Measurements from ENCODE around the gene NFS1.
"Not testable (repeated sequence)": the region's sequence is repeated elsewhere in the genome, so short reads cannot be mapped to it uniquely, and the experiment has no call there.

Gene NFS1

DNA sequence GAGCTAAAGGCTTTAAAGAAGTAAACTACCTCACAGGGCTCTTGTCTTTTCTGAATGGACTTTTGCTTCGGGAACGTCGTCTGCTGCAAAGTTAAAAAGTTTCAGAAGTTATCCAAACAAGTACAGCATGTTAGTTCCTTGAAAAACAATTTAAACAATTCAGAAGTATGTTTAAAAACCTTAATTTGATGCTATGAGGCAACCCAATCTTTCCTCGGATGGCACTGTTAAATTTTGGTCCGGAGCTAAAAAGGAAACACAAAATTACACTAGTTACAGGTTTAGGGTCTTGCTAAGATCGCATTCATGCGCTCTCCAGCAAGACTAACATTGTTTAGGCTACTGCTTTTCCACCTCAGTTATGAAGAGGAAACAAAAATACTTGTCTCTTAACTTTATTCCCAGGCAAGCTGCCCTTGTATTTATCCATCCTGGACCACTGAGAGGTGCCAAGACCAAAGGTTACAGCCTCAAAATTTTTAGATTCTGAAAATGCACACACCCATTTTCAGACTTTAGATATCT lies 30.2 kb upstream of the NFS1 start:
- DNase-seq: no peak

DNA sequence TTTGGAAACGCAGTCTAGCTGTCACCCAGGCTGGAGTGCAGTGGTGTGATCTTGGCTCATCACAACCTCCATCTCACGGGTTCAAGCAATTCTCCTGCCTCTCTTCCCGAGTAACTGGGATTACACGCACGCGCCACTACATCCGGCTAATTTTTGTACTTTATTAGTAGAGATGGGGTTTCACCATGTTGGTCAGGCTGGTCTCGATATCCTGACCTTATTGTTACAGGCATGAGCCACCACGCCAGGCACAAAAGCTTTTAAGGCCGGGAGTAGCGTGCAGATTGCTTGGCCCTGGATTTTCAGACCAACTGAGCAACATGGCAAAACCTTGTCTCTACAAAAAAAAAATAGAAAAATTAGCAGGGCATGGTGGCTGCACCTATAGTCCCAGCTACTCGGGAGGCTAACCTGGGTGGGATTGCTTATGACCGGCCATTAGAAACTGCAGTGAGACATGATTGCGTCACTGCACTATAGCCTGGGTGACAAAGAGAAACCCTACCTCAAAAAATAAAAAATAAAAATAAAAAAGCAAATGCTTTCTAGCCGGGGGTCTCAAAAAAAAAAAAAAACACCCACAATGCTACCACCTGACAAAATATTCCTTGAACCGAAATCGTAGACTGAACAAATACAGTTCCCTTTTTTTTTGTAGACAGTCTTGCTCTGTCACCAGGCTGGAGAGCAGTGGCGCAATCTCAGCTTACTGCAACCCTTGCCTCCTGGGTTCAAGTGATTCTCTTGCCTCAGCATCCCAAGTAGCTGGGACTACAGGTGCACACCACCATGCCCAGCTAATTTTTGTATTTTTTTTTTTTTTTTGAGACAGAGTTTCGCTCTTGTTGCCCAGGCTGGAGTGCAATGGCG lies 27.9 kb upstream of the NFS1 start:
- DNase-seq: peak; percentile 56

DNA sequence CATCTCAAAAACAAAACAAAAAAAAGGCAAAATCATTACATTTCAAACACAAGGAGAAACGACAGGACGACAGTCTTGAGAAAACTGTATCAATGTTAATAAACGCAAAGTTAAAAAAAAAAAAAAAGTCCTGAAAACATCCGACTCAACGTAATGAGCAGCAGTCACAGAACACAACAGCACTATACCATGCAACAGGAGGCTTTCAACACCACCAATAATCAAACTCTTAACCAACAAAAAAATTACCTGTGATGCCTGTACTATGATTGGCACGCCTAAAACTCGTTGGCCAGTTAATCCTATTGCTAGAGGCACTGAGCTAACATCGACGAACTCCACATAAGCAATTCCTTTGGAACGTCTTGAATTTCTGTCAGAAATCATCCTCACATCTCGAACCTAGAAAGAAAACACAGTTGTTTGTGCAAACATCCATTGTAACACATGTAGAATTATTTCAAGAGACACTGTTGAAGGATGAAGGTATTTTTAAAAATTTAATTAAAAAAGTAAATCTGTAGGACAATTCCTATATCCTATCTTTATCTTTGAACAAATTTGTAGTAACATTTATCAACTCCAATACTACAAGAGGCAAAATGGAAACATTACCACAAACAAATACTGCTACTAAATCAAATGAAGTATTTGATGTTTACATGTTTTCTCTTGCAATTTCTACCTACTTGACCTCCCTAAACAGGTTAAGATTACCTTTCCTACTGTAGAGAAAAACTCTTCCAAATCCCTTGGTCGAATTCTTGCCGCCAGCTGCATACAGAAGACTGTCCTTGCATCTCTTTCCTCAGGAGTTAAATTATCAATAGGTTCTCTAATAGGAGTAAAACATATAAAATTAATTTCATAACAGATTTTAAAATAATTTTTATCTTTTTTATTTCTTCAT lies 25.4 kb upstream of the NFS1 start:
- DNase-seq: no peak

DNA sequence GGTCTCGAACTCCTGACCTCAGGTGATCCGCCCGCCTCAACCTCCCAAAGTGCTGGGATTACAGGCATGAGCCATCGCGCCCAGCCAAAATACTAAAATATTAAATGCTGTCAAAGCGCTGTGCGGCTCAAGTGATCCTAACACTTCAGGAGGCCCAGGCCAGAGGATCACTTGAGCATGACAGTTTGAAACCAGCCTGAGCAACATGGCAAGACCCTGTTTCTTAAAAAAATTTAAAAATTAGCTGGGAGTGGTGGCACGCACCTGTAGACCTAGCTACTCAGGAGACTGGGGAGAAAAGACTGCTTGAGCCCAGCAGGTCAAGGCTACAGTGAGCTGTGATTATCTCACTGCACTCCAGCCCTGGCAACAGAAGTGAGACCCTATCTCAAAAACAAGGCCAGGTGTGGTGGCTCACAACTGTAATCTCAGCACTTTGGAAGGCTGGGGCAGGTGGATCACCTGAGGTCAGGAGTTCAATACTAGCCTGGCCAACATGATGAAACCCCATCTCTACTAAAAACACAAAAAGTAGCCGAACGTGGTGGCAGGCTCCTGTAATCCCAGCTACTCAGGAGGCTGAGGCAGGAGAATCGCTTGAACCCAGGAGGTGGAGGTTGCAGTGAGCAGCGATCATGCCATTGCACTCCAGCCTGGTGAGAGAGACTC lies 24.6 kb upstream of the NFS1 start:
- DNase-seq: not testable (repeated sequence)

DNA sequence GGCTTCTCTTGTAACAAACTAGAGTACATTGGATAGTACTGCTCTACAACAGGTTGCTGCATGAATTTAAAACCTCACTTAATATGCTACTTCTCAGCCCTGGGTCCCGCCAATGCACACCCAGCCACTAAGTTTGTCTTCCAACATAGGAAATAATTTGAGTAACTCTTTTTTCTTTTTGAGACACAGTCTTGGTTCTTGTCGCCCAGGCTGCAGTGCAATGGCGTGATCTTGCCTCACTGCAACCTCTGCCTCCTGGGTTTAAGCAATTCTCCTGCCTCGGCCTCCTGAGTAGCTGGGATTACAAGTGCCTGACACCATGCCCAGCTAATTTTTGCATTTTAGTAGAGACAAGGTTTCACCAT lies 24.1 kb upstream of the NFS1 start:
- DNase-seq: not testable (repeated sequence)

DNA sequence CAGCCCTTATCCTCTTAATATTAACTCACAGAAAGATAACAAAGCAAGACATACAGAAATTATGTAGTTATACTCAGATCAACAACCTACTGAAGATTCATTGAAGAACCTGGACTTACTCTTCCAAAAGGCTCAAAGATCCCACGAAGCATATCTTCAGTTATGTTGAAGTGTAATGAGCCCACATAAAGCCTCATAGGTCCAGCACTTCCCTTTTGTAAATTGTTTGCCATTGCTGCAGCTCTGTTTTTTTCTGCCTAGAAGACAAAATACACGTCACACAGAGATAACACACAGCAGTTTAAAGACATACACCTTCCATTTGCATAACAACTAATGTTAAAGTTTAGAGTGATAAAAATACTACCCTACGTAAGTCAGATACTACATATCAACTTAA lies 22.5 kb upstream of the NFS1 start:
- DNase-seq: no peak

DNA sequence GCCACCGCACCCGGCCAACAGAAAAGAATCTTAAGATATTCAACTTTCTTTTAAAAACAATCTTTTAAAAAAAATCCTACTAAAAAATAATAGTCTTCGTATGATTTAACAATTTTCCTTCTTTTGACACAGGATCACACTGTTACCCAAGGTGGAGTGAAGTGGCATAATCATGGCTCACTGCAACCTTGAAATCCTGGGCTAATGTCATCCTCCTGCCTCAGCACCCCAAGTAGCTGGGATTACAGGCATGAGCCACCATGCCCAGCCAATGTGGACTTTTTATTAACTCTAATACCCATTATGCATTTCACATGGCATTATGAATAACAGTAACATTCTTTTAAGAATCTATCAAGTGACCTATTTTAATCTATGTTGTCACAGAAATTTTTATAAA lies 22.1 kb upstream of the NFS1 start:
- DNase-seq: no peak

DNA sequence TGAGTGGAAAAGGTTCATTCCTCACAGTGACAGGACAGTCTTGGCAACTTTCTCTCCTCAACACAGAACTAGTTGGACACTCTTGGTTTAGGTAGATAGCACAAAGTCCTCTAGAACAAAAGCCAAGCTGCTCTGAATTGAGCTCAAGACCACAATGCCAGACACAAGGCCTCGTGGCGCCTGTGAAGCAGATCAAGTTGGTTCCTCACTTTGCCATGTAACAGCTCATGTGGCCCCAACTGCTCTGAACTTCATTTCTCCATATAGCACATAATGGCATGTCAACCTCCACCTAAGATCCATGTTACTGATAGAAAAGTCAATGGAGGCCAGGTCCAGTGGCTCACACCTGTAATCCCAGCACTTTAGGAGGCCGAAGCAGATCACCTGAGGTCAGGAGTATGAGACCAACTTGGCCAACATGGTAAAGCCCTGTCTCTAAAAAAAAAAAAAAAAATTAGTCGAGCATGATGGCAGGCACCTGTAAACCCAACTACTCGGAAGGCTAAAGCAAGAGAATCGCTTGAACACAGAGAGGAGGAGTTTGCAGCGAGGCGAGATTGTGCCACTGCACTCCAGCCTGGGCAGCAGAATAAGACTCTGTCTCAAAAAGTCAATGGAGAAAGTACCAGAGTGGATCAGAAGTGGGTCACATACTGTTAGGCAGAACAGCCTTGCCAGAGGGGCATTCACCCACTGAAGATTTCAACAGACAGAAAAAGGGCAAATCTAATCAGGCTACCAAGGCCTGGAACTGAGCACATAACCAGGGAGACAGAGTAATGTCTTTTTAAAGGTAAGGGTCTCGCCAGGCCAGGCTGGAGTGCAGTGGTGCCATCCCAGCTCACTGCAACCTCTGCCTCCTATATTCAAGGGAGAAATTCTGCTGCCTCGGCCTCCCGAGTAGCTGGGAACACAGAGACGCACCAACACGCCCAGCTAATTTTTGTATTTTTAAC lies 21.3 kb upstream of the NFS1 start:
- DNase-seq: no peak

DNA sequence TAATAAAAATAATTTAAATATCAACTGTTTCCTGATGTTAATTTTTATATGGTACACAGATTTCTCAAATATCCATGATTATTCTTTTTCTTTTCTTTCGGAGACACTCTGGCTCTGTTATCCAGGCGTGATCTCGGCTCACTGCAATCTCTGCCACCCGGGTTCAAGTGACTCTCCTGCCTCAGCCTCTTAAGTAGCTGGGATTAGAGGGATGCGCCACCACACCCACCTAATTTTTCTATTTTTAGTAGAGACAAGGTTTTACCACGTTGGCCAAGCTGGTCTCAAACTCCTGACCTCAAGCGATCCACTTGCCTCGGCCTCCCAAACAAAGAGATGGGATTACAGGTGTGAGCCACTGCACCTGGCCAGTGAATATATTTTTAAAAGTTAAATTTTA lies 20.6 kb upstream of the NFS1 start:
- no peak for DNase-seq

DNA sequence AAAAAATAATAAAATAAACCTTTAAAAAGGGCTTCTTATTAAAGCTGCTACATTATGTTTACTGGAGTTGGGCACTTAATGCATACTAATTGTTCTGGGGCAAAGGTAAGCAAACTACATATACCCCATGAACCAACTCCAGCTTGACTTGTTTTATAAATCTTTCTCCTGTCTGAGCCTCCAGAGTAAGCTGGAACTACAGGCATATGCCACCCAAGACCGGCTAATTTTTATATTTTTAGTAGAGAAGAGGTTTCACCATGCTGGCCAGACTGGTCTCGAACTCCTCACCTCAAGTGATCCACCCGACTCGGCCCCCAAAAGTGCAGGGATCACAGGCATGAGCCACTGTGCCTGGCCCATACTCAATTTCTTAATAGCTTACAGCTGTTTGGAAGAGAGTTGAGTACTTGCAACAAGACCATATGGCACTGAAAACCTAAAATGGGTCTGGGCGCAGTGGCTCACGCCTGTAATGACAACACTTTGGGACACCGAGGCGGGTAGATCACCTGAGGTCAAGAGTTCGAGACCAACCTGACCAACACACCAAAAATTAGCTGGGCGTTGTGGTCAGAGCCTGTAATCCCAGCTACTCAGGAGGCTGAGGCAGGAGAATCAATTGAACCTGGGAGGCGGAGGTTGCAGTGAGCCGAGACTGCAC lies 20.0 kb upstream of the NFS1 start:
- DNase-seq: no peak

DNA sequence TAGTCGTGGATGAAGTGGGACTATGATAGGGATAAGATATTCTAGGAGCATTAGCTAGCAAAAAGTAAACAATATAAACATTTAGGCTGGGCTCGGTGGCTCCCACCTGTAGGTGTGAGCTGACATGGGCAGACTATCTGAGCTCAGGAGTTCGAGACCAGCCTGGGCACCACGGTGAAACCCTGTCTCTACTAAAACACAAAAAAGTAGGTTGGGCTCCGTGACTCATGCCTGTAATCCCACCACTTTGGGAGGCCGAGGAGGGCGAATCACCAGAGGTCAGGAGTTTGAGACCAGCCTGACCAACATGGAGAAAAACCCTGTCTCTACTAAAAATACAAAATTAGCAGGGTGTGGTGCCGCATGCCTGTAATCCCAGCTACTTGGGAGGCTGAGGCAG lies 19.2 kb upstream of the NFS1 start:
- not testable (repeated sequence) for DNase-seq

DNA sequence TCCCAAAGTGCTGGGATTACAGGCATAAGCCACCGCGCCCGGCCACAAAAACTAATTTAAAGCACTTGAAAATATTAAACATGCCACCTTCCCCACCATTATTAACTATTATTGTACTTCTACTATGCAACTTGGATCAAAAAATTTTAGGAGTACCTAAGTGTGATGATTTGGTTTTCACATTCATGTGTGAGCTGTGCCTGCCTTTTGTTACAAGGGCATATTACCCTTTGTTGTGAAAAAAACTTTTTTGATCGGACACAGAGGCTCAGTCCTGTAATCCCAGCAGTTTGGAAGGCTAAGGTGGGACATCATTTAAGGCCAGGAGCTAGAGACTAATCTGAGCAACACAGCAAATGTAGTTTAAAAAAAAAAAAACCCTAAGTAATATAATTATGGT lies 17.2 kb upstream of the NFS1 start:
- DNase-seq: no peak

DNA sequence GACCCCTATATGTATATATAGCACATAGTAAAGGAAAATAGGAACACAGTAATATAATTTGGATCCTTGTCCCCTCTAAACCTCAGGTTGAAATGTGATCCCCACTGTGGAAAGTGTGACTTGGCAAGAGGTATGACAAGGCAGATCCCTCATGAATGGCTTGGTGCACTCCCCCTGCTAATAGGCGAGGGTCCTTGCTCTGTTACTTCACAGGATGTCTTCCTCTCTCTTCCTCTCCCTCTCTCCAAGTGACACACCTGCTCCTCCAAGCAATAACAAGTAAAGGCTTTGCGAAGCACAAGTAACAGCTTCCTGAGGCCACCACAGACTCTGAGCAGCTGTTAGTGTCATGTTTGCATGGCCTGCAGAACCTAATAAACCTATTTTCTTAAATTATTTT lies 16.5 kb upstream of the NFS1 start:
- DNase-seq: no peak

DNA sequence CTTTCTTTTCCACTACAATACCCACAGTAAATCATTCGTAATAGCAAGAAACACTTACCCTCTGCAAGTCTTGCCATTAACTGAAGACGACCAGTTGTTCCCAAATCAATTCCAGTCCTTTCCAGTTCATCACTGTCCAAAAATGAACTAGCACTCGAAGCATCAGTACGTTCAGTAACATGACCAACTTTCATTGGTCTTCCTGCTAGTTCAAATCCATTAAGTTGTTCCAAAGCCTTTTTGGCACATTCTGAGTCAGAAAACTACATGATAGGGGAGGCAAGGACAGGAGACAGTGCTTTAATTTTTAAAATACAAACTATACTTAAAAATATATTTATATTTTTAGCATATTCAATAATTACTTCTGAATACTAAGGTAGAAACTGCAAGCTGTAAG lies 15.0 kb upstream of the NFS1 start:
- DNase-seq: no peak

DNA sequence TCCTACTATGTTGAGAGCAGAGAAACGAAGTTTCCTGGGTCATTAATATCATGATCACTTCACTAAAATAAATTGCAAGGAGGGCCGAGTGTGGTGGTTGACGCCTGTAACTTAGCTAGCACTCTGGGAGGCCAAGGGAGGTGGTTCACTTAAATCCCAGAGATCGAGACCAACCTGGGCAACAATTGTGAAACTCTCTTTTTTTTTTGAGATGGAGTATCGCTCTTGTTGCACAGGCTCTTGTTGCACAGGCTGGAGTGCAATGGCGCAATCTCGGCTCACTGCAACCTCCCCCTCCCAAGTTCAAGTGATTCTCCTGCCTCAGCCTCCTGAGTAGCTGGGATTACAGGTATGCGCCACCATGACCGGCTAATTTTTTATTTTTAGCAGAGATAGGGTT lies 14.0 kb upstream of the NFS1 start:
- peak; percentile 22 for DNase-seq

DNA sequence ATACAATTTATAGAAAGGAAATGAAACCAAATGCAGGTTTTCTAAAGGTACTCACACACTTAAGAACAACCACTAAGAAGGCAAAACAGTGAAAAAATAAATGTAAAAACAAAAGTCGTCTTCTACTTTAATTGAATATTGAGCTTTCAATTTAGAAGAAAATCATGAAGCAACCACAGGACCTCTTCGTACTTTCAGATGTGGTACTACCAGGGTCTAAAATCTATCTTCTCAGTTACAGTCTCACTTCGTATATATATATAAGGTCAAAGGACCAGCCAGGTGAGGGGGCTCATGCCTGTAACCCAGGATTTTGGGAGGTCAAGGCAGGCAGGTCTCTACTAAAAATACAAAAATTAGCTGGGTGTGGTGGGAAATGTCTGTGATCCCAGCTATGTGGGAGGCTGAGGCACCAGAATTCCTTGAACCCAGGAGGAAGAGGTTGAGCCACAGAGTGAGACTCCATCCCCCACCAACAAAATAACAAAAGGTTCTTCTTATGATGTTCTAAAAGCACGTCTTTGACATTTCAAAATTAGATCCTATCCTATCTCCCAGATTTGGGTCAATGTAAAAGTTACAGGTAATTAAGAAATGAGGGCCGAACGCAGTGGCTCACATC lies 12.5 kb upstream of the NFS1 start:
- DNase-seq: no peak

DNA sequence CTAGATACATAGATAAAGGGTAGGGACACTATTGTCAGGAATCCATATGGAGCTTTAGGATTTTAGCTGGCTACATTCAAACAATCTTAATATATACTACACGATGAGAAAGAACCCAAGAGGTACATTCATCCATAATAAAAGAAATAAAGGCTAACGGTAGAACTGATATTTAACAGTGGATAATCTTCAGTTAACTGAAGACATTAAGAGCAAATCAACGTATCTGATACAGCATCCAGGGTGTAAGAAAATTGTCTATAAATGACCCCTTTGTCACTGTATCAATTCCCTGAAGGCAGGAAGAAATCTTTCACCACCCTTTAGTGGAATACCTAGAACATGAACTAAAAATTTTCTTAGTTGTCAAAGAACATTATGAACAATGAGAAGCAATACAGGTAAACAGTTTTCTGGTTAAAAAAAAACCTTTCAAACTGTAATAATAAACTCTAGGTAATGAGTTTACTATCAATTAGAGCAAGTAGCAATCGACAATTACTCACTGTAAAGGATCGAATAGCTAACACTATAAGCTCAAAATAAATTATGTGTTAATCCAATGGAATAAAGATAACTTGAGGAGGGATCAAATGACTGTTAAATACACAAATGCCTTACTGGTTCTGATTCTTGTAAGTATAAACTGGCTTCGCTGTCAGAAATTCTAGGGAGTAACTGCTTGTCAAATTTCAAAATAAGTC lies 11.9 kb upstream of the NFS1 start:
- DNase-seq: no peak

DNA sequence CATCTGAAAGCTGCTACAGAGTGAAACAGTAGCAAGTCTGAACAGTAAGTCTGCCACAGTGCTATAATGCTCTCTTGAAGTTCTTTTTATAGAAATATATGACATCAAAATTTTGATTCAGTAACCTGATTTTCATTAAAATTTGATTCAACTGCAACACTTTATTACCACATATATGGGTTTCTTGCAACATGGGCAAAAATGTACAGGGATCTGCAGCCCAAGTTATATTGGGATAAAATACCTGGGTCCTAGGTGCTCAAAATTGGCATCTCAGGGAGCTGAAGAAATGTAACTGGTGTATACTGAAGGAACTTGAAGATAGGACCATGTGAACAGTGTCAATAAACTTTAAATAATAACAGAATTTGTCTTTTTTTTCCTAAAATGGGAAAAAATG lies 10.9 kb upstream of the NFS1 start:
- no peak for DNase-seq

DNA sequence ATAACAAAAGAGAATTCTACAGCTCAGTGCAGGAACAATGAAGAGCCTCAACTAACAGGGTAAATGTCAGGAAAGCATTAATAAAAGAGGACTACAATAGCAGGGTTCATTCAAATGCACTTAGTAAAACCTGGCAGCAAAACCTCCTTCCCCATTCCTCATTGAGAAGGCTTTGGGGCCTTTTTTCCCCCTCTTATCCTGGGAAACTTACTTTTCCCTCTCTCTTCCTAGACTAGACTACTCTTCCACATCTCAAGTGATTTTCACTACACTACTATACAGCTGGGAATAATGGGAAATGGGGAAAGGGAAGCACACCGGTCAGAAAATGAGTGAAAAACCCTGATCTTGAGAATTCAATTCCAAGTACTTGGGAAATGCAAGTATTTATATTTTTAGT lies 10.1 kb upstream of the NFS1 start:
- DNase-seq: no peak

DNA sequence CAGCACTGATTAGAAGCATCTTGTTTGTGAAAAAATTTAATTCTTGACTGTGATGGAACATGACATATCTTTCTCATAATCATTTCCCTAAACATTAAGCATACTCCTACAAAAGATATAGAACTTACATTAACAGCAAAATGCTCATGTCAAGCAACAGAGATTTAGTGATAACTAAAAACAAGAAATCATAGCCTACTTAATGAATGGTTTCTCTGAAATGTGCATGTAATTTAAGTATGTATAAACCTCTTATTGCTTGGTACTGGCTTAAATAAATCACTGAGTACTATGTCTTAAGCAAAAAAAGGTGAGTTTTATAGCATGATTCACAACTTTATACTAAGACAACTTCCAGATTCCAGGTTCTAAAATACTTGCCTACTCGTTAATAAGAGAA lies 9.3 kb upstream of the NFS1 start:
- no peak for DNase-seq

All from MV-4-11 (cell line).